Heart left ventricle (tissue), 13 donors: ENCODE results near the gene VARS1.
"Not testable (repeated sequence)": the region's sequence is repeated elsewhere in the genome, so short reads cannot be mapped to it uniquely, and the experiment has no call there.

Experiments
- POLR2A ChIP-seq, 2 donors: fragments of 450-650 bp; IDR thresholded peaks; one replicate each; pipeline ENCODE4 v1.6.1; 2017; ENCODE audit warnings: antibody characterized with exemption in 2 of 2, mild to moderate bottlenecking in 2 of 2, moderate library complexity in 2 of 2
- TF ChIP-seq, protein P1 (sequence below), 12 donors: fragments of 200-600 bp; sonication (generic) in 4 of 12; IDR thresholded peaks; one replicate each; pipeline versions ENCODE4 v1.5.0 to v1.8.0; 2018 to 2022; ENCODE audit warnings: antibody characterized with exemption in 12 of 12, mild to moderate bottlenecking in 5 of 12
- donor health status: ischemic (EF 13 %, LVEDD 7.1; RV severe dilation, severe dysfunction).
- donor health status: DM: no; HTN: yes; CAD: no.
- donor health status: DM: no; HTN: no; CAD: no.
- donor health status: ischemic (EF 25% LVEDD 6.9; RV normal size, moderate dysfunction).
- donor health status: ischemic (EF 25% LVEDD 5.7; RV mildly dilated, moderate dysfunction).
- donor health status: ischemic (EF 35%, LVEDD 5.7; RV mildly dilated, moderate dysfunction).
- donor health status: nonischemic (EF 11% LVEDD 7.7; RV severe dilation, severe dysfunction).
- donor health status: DM: yes; HTN: yes; CAD: no.
- donor health status: PGD.
- donor health status: ischemic (EF 29% LVEDD 5.4; RV normal size, mild dysfunction).
- donor health status: nonischemic (EF 23%, LVEDD 6.1; RV moderate dilation, normal function).

- TF ChIP-seq, protein P1, sequence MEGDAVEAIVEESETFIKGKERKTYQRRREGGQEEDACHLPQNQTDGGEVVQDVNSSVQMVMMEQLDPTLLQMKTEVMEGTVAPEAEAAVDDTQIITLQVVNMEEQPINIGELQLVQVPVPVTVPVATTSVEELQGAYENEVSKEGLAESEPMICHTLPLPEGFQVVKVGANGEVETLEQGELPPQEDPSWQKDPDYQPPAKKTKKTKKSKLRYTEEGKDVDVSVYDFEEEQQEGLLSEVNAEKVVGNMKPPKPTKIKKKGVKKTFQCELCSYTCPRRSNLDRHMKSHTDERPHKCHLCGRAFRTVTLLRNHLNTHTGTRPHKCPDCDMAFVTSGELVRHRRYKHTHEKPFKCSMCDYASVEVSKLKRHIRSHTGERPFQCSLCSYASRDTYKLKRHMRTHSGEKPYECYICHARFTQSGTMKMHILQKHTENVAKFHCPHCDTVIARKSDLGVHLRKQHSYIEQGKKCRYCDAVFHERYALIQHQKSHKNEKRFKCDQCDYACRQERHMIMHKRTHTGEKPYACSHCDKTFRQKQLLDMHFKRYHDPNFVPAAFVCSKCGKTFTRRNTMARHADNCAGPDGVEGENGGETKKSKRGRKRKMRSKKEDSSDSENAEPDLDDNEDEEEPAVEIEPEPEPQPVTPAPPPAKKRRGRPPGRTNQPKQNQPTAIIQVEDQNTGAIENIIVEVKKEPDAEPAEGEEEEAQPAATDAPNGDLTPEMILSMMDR (IDR thresholded peaks at IDR 0.05), result not testable (repeated sequence)
- TF ChIP-seq POLR2A (IDR thresholded peaks at IDR 0.05), result not testable (repeated sequence)
Measured at GRCh38 chr6:31839779-31840126, 44.2 kb upstream of the VARS1 start.
